ENCODE measurements around the gene UNC50. TPM values are rescaled to one million over a fixed set of nuclear protein-coding genes. Genes with fewer than 3 reads are reported as not detected.

UNC50 gene
- total and polyA plus RNA-seq, 2 experiments from 2014 or later = 38.7 to 49.4 TPM

GRCh38 chr2:98605076-98605475 lies 3.3 kb upstream of the UNC50 start:
- Histone ChIP-seq H4K20me1 (replicated peaks; ENCODE audit: insufficient read depth) (peaks cover 8% of the 10 kb centered on the region), H3K27me3 (ENCODE audit: insufficient read depth) (no peaks in the 10 kb centered on the region), H3K4me1 (ENCODE audit: insufficient read depth) (peaks cover 17% of the 10 kb centered on the region), H3F3A (replicated peaks; ENCODE audit: low read depth) (peaks cover 3% of the 10 kb centered on the region), H3K27ac (ENCODE audit: low read depth) (no peak overlapping the region), H3K36me3 (ENCODE audit: insufficient read depth) (peaks cover 12% of the 10 kb centered on the region), H3K79me2 (replicated peaks; ENCODE audit: insufficient read depth) (peaks cover 50% of the 10 kb centered on the region), H3K4me3 (no peak overlapping the region), H3K9me2 (ENCODE audit: insufficient read depth) (no peaks in the 10 kb centered on the region), H3K4me2 (no peak overlapping the region), H2AFZ (no peak overlapping the region)
- DNase-seq (ENCODE audit: low spot score) (no peak), ATAC-seq (no peak)
- Mint-ChIP-seq H3K27me3 (ENCODE audit: insufficient read depth, low read depth, poor library complexity) (peaks cover 6% of the 10 kb centered on the region), H3K4me1 (peaks cover 14% of the 10 kb centered on the region), H3K36me3 (ENCODE audit: low read depth) (peaks cover 34% of the 10 kb centered on the region), H3K4me3 (no peak overlapping the region), H3K9me3 (no peaks in the 10 kb centered on the region; the same call in 2 of the 3 replicates), H3K27ac (no peak overlapping the region)
- TF ChIP-seq NANOG (IDR thresholded peaks at IDR 0.05; ENCODE audit: borderline replicate concordance) = no peak
- no peak for TF ChIP-seq REST (IDR thresholded peaks at IDR 0.05; ENCODE audit: unreplicated experiment)
- TF ChIP-seq ZNF114 (CRISPR knock-in tag; IDR thresholded peaks at IDR 0.05) = no peak
- TF ChIP-seq STAT1 (IDR thresholded peaks at IDR 0.05; ENCODE audit: unreplicated experiment) = no peak
- no peak for TF ChIP-seq CREB1 (CRISPR knock-in tag; IDR thresholded peaks at IDR 0.05; ENCODE audit: low read depth)
- no peak for TF ChIP-seq POLR2AphosphoS5 (IDR thresholded peaks at IDR 0.05; ENCODE audit: low read depth)
- no peak for TF ChIP-seq CTCF (conservative IDR thresholded peaks at IDR 0.05; ENCODE audit: low read depth in 2 of 2)
- no peak for TF ChIP-seq EZH2 (IDR thresholded peaks at IDR 0.05; ENCODE audit: low read depth, unreplicated experiment)

GRCh38 chr2:98606431-98606830 lies 2.0 kb upstream of the UNC50 start:
- peaks cover 60% of the 10 kb centered on the region for H3K79me2 ChIP-seq (replicated peaks; ENCODE audit: insufficient read depth)
- Mint-ChIP-seq H3K36me3 (ENCODE audit: low read depth) (peaks cover 33% of the 10 kb centered on the region), H3K4me1 (peaks cover 14% of the 10 kb centered on the region), H3K27me3 (ENCODE audit: insufficient read depth, low read depth, poor library complexity) (peaks cover 6% of the 10 kb centered on the region), H3K4me3 (peak overlapping the region; percentile 86; the same call in 2 of the 3 replicates), H3K9me3 (no peaks in the 10 kb centered on the region; the same call in 2 of the 3 replicates), H3K27ac (no peak overlapping the region)
- peaks cover 17% of the 10 kb centered on the region for H3K4me1 ChIP-seq (ENCODE audit: insufficient read depth)
- peak overlapping the region; percentile 98; the same call in 1 of the 2 replicates for H3K4me2 ChIP-seq
- H2AFZ ChIP-seq = no peak overlapping the region
- H3K4me3 ChIP-seq = no peak overlapping the region
- peaks cover 3% of the 10 kb centered on the region for H3F3A ChIP-seq (replicated peaks; ENCODE audit: low read depth)
- peaks cover 12% of the 10 kb centered on the region; the same call in 1 of the 2 replicates for H3K36me3 ChIP-seq (ENCODE audit: insufficient read depth)
- DNase-seq (ENCODE audit: low spot score) = no peak
- H3K9me2 ChIP-seq (ENCODE audit: insufficient read depth) = no peaks in the 10 kb centered on the region
- no peaks in the 10 kb centered on the region for H3K27me3 ChIP-seq (ENCODE audit: insufficient read depth)
- H3K27ac ChIP-seq (ENCODE audit: low read depth) = no peak overlapping the region
- H4K20me1 ChIP-seq (replicated peaks; ENCODE audit: insufficient read depth) = peaks cover 8% of the 10 kb centered on the region
- no peak for ATAC-seq
- TF ChIP-seq ETS1 (IDR thresholded peaks at IDR 0.05) (no peak), EZH2phosphoT487 (IDR thresholded peaks at IDR 0.05; ENCODE audit: unreplicated experiment) (no peak)

Data from GM23338 (cell line).